ENCODE measurements around the gene GPR78. TPM values are rescaled to one million over a fixed set of nuclear protein-coding genes. Genes with fewer than 3 reads are reported as not detected.

Gene GPR78, protein sequence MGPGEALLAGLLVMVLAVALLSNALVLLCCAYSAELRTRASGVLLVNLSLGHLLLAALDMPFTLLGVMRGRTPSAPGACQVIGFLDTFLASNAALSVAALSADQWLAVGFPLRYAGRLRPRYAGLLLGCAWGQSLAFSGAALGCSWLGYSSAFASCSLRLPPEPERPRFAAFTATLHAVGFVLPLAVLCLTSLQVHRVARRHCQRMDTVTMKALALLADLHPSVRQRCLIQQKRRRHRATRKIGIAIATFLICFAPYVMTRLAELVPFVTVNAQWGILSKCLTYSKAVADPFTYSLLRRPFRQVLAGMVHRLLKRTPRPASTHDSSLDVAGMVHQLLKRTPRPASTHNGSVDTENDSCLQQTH
- total RNA-seq = 0.12 and 0.79 TPM in 2 replicates

DNA sequence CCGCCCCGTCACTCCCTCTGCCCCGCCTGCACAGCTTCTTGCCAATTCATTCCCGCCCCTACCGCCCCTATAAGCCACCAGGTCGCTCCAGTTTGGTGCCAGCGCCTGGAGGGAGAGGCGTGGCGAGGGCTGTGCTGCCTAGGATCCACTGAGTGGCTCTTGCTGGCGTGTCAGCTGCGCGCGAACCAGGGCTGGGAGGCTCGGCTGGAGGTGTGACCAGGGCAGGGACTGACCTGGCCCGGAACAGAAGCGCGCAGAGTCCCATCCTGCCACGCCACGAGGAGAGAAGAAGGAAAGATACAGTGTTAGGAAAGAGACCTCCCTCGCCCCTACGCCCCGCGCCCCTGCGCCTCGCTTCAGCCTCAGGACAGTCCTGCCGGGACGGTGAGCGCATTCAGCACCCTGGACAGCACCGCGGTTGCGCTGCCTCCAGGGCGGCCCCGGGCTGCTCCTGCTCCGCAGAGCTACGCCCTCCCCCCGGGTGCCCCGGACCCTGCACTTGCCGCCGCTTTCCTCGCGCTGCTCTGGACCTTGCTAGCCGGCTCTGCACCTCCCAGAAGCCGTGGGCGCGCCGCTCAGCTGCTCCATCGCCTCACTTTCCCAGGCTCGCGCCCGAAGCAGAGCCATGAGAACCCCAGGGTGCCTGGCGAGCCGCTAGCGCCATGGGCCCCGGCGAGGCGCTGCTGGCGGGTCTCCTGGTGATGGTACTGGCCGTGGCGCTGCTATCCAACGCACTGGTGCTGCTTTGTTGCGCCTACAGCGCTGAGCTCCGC is at the start of gene GPR78:
TSS of gene GPR78 (plus strand) at position 72 of the 773 bp plus-strand sequence. CDS start at position 663, 591 bp downstream.

DNA sequence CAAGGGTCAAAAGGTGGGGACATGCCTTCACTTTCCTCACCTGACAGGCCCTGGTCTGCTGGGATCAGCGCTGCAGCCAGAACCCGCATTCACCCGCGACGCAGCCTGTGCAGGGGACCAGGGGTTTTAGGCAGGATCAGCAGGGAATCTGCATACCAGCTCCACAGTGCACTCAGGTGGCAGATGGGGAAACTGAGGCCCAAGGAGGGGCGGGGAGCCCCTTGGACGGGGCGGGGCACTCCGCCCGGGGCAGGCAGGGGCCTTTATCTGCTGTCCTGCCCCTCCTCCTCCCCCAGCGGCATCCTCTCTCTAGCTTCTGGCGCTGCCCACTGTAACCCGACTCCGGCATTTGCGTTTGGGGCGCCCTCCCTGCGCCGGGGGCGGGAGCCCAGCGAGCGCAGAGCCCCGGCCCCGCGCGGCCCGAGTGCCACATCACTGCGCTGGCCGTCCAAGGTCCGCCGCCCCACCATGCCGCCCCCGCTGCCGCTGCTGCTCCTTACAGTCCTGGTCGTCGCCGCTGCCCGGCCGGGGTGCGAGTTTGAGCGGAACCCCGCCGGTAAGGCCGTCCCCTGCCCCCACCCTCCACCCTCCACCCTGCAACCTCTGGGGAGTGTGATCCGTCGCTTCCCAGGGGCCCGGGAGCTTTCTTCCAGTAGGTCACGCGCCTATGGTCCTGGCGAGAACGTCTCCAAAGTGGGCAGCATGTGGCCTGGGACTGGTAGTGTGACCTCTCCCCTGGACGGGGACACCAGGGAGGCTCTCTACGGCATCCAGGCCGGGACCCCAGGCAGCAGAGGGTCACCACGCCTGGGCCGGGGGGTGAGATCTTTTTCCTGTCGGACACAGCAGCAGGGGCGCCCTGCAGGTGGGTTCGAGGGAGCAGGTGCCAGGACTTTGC is 12.4 kb downstream of the GPR78 start, which contains the start of gene CPZ:
TSS of gene CPZ (plus strand) at position 400 of the 898 bp plus-strand sequence. CDS start at position 469, 69 bp downstream.

Other genes with a start within 250 kb of the GPR78 start
- gene ACOX3, start 139.7 kb upstream of the GPR78 start, total RNA-seq = 20.2 and 20.7 TPM in 2 replicates
- 9.5 and 12.9 TPM in 2 replicates for gene TRMT44, start 139.6 kb upstream of the GPR78 start, total RNA-seq
- 1.7 and 13.2 TPM in 2 replicates for gene CPZ, start 12.4 kb downstream of the GPR78 start, total RNA-seq